CD14-positive monocyte (primary cell): ENCODE data around the gene IGF2BP2. TPM values are rescaled to one million over a fixed set of nuclear protein-coding genes. Genes with fewer than 3 reads are reported as not detected.

ENCODE experiments used
- DNase-seq, 3 donors: peaks; one replicate each; pipeline ENCODE4 v3.0.0-alpha.2; 2011 to 2022
- H2AFZ ChIP-seq: 2 replicates; pipeline ENCODE4 v1.6.0; 2012; ENCODE audit warnings: mild to moderate bottlenecking, low read depth, low read length, inconsistent platforms; ENCODE audit not compliant: insufficient read depth, poor library complexity, severe bottlenecking
- H3K27ac ChIP-seq, 2 donors: 1 replicate in 1 of 2; 2 replicates in 1 of 2; pipeline ENCODE4 v1.5.1; 2012 to 2013; ENCODE audit warnings: low read length in 2 of 2, control low read depth in 1 of 2, inconsistent platforms in 1 of 2, low read depth in 1 of 2, mild to moderate bottlenecking in 1 of 2
- H3K27me3 ChIP-seq, 2 donors: one replicate each; pipeline versions ENCODE4 v1.6.0 to v1.6.1; 2011 to 2013; ENCODE audit warnings: low read length in 2 of 2; ENCODE audit not compliant: control insufficient read depth in 2 of 2, insufficient read depth in 2 of 2
- H3K36me3 ChIP-seq, 2 donors: replicated peaks in 1 of 2; 1 replicate in 1 of 2; 2 replicates in 1 of 2; pipeline versions ENCODE4 v1.5.1 to v1.6.1; 2012 to 2013; ENCODE audit warnings: low read length in 2 of 2, control low read depth in 1 of 2, inconsistent platforms in 1 of 2, mild to moderate bottlenecking in 1 of 2; ENCODE audit not compliant: insufficient read depth in 2 of 2, control insufficient read depth in 1 of 2
- H3K4me1 ChIP-seq, 2 donors: 1 replicate in 1 of 2; 2 replicates in 1 of 2; pipeline versions ENCODE4 v1.5.1 to v1.6.1; 2012 to 2013; ENCODE audit warnings: low read length in 2 of 2, control low read depth in 1 of 2, inconsistent platforms in 1 of 2, mild to moderate bottlenecking in 1 of 2, moderate library complexity in 1 of 2; ENCODE audit not compliant: insufficient read depth in 2 of 2, control insufficient read depth in 1 of 2
- H3K4me2 ChIP-seq: replicated peaks from 2 replicates; pipeline ENCODE3; 2012; ENCODE audit warnings: low read length, moderate library complexity, mild to moderate bottlenecking; ENCODE audit not compliant: poor library complexity, severe bottlenecking; ENCODE audit errors: extremely low read depth
- H3K4me3 ChIP-seq, 3 experiments: fragments of 200-600 bp in 1 of 3; sonication (generic) in 1 of 3; replicated peaks in 1 of 3; 1 replicate in 2 of 3; 2 replicates in 1 of 3; pipeline ENCODE4 v1.5.1; 2011 to 2013; ENCODE audit warnings: low read length in 3 of 3, mild to moderate bottlenecking in 3 of 3, control low read depth in 2 of 3, low read depth in 2 of 3, inconsistent platforms in 1 of 3, moderate library complexity in 1 of 3
- H3K79me2 ChIP-seq: 2 replicates; pipeline ENCODE4 v1.6.0; 2012; ENCODE audit warnings: mild to moderate bottlenecking, control low read depth, inconsistent platforms, low read length, moderate library complexity; ENCODE audit not compliant: insufficient read depth
- H3K9ac ChIP-seq: 2 replicates; pipeline ENCODE4 v1.6.0; 2017; ENCODE audit warnings: low read length, mild to moderate bottlenecking; ENCODE audit not compliant: insufficient read depth, poor library complexity, severe bottlenecking
- H3K9me3 ChIP-seq, 2 donors: replicated peaks in 1 of 2; 1 replicate in 1 of 2; 2 replicates in 1 of 2; pipeline versions ENCODE4 v1.5.1 to v1.6.1; 2012 to 2013; ENCODE audit warnings: low read length in 2 of 2, control low read depth in 1 of 2; ENCODE audit not compliant: control insufficient read depth in 1 of 2, insufficient read depth in 1 of 2
- H4K20me1 ChIP-seq: 2 replicates; pipeline ENCODE4 v1.6.0; 2012; ENCODE audit warnings: mild to moderate bottlenecking, low read length, control low read depth, moderate library complexity; ENCODE audit not compliant: insufficient read depth
- H3K27ac Mint-ChIP-seq, 7 donors: one replicate each; pipeline ENCODE4 v1.8.0; 2020; ENCODE audit warnings: mild to moderate bottlenecking in 7 of 7, mixed read lengths in 7 of 7, moderate library complexity in 6 of 7, inconsistent platforms in 2 of 7
- H3K27me3 Mint-ChIP-seq, 3 donors: one replicate each; pipeline ENCODE4 v1.8.0; 2021 to 2022; ENCODE audit warnings: low read depth in 3 of 3, mild to moderate bottlenecking in 3 of 3, mixed read lengths in 3 of 3, moderate library complexity in 3 of 3, inconsistent platforms in 1 of 3
- H3K36me3 Mint-ChIP-seq, 2 donors: one replicate each; pipeline ENCODE4 v1.8.0; 2020; ENCODE audit warnings: mixed read lengths in 2 of 2, inconsistent platforms in 1 of 2, mild to moderate bottlenecking in 1 of 2
- H3K4me1 Mint-ChIP-seq: one replicate; pipeline ENCODE4 v1.8.0; 2020; ENCODE audit warnings: mild to moderate bottlenecking, mixed read lengths
- H3K4me3 Mint-ChIP-seq, 2 donors: one replicate each; pipeline ENCODE4 v1.8.0; 2020; ENCODE audit warnings: mild to moderate bottlenecking in 2 of 2, mixed read lengths in 2 of 2, moderate library complexity in 1 of 2
- H3K9me3 Mint-ChIP-seq, 7 donors: one replicate each; pipeline ENCODE4 v1.8.0; 2020 to 2022; ENCODE audit warnings: mixed read lengths in 7 of 7, mild to moderate bottlenecking in 6 of 7, moderate library complexity in 6 of 7, inconsistent platforms in 2 of 7
- WGBS: methylation state at CpG from one replicate; pipeline ENCODE4 v1.1.5; 2013; ENCODE audit warnings: missing lambda C conversion rate; ENCODE audit not compliant: insufficient coverage; 5-methylcytosine and 5-hydroxymethylcytosine counted together
- intact Hi-C, 2 donors: fragments of 100-400 bp; cut with micrococcal nuclease; formaldehyde crosslinking; loops; one replicate each; pipeline versions ENCODE4 v1.15.0 to v1.15.1; 2023
- polyA plus RNA-seq, 3 donors: library from polyadenylated mRNA; depleted of rRNA in 1 of 3; unstranded in 2 of 3; stranded (reverse) in 1 of 3; fragments of 300-500 nt in 2 of 3; fragments of >200 nt in 1 of 3; fragmentation: Illumina TruSeq in 2 of 3; gene quantifications; 1 replicate in 2 of 3; 2 replicates in 1 of 3; pipeline ENCODE4 v1.2.3, GENCODE V29; 2012 to 2021
- TF ChIP-seq, protein P1 (sequence below): fragments of 200-600 bp; IDR thresholded peaks from one replicate; pipeline ENCODE4 v1.8.0; 2022; ENCODE audit warnings: antibody characterized with exemption, mild to moderate bottlenecking

The IGF2BP2 gene
- polyA plus RNA-seq, 3 donors, result 0.78 to 2.8 (median 1.00) TPM

DNA sequence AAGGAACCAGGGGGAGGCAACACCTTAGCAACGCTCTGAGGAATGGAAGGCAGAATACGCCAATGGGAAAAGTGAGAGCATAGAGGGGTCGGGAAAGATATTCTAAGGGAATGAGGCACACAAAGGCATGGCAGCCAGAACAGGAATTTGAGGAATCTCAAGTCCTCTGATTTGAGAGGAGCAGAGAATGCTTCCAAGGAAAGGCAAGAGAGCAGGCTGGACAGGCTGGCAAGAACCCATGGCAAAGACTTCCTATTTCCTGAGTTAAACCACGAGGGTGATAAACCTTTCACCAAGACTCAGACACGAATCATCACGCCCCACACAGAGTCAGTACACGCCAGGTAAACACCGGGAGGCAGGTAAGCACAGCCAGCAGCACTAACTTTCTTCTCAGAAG is 109.8 kb downstream of the IGF2BP2 start:
- H3K36me3 Mint-ChIP-seq, result no peaks in the 10 kb centered on the region
- Histone ChIP-seq H3K4me1 (peaks cover 33 to 42% of the 10 kb centered on the region in 2 donors), H3K9ac (no peak overlapping the region), H4K20me1 (no peaks in the 10 kb centered on the region), H3K27me3 (no peaks in the 10 kb centered on the region), H3K9me3 (no peaks in the 10 kb centered on the region), H2AFZ (no peak overlapping the region), H3K79me2 (peaks cover 44% of the 10 kb centered on the region), H3K36me3 (no peaks in the 10 kb centered on the region), H3K27ac (no peak overlapping the region), H3K4me3 (no peak overlapping the region), H3K4me2 (no peak overlapping the region)
- DNase-seq, result no peak
- WGBS, result 67% methylated on average over 8 of the region's 8 CpGs
- peaks cover 50% of the 10 kb centered on the region for H3K4me1 Mint-ChIP-seq
- H3K4me3 Mint-ChIP-seq, result no peak overlapping the region
- TF ChIP-seq, protein P1, sequence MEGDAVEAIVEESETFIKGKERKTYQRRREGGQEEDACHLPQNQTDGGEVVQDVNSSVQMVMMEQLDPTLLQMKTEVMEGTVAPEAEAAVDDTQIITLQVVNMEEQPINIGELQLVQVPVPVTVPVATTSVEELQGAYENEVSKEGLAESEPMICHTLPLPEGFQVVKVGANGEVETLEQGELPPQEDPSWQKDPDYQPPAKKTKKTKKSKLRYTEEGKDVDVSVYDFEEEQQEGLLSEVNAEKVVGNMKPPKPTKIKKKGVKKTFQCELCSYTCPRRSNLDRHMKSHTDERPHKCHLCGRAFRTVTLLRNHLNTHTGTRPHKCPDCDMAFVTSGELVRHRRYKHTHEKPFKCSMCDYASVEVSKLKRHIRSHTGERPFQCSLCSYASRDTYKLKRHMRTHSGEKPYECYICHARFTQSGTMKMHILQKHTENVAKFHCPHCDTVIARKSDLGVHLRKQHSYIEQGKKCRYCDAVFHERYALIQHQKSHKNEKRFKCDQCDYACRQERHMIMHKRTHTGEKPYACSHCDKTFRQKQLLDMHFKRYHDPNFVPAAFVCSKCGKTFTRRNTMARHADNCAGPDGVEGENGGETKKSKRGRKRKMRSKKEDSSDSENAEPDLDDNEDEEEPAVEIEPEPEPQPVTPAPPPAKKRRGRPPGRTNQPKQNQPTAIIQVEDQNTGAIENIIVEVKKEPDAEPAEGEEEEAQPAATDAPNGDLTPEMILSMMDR, result no peak
- peaks cover 0 to 4% (median 0%) of the 10 kb centered on the region in 3 donors for H3K27me3 Mint-ChIP-seq
- H3K27ac Mint-ChIP-seq, result peak overlapping the region in 1 of 7 donors; percentile 62
- no peaks in the 10 kb centered on the region for H3K9me3 Mint-ChIP-seq
- intact Hi-C loops, result no loop called here

DNA sequence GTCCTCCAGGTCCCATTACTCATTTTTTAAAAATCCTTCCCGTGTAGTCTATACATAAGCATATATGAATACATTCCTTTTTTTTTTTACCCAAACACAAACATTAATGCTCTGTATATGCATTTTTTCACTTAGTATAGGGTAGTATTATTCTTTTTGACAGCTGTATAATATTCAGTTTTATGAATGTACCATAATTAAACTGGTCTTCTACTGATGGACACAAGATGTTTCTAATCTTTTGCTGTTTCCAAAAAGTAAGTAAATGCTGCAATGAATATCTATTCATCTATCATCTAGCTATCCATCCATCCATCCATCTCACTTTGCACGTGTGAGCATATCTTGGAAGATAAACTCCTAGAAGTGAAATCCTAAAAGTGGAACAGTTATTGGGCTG is 110.8 kb downstream of the IGF2BP2 start:
- Histone ChIP-seq H2AFZ (no peak overlapping the region), H3K4me1 (peaks cover 33 to 47% of the 10 kb centered on the region in 2 donors), H3K9ac (no peak overlapping the region), H4K20me1 (no peaks in the 10 kb centered on the region), H3K27me3 (no peaks in the 10 kb centered on the region), H3K9me3 (no peaks in the 10 kb centered on the region), H3K36me3 (no peaks in the 10 kb centered on the region), H3K4me2 (no peak overlapping the region), H3K79me2 (peaks cover 47% of the 10 kb centered on the region), H3K27ac (no peak overlapping the region), H3K4me3 (no peak overlapping the region)
- no peaks in the 10 kb centered on the region for H3K9me3 Mint-ChIP-seq
- H3K27ac Mint-ChIP-seq, result no peak overlapping the region
- intact Hi-C loops, result no loop called here
- no peak overlapping the region for H3K4me3 Mint-ChIP-seq
- WGBS, result no CpG with 5 or more reads among the region's 2 CpGs
- no peak for DNase-seq
- H3K4me1 Mint-ChIP-seq, result peaks cover 56% of the 10 kb centered on the region
- H3K27me3 Mint-ChIP-seq, result peaks cover 0 to 2% (median 0%) of the 10 kb centered on the region in 3 donors
- H3K36me3 Mint-ChIP-seq, result no peaks in the 10 kb centered on the region
- TF ChIP-seq, protein P1, result no peak
